ENCODE data around the gene DENND2A. TPM values are rescaled to one million over a fixed set of nuclear protein-coding genes. Genes with fewer than 3 reads are reported as not detected.

Gene DENND2A
- total and polyA plus RNA-seq, 2 of the 4 experiments (the other 2 are of a cell fraction) = 7.5 to 10.3 TPM

DNA sequence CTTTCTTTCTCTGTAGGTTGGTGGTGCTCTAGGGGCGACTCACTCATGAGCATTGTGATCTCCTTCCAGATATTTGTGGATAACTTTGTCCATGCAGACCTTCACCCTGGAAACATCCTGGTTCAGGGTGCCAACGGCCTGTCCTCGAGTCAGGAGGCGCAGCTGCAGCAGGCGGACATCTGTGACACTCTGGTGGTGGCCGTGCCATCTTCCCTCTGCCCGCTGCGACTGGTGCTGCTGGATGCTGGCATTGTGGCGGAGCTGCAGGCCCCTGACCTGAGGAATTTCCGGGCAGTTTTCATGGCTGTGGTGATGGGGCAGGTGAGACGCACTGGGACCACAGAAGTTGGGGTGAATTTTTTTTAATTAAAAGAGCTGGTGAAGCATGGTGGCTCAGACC is 46.3 kb upstream of the DENND2A start:
- peaks cover 10% of the 10 kb centered on the region for H3K36me3 ChIP-seq (ENCODE audit: control insufficient read depth, insufficient read depth, low read length)
- no peak overlapping the region for H3K4me3 ChIP-seq (ENCODE audit: insufficient read depth, low read depth, low read length)
- H2BK20ac ChIP-seq (ENCODE audit: low read depth, low read length) = no peak overlapping the region
- POLR2A ChIA-PET (ENCODE audit: unreplicated experiment) = no interaction called here
- no peak overlapping the region for H4K8ac ChIP-seq (ENCODE audit: low read depth in 2 of 2, low read length in 2 of 2)
- H3K14ac ChIP-seq (replicated peaks; ENCODE audit: low read depth, low read length) = no peak overlapping the region
- no peaks in the 10 kb centered on the region for H3K79me1 ChIP-seq (ENCODE audit: low read depth in 1 of 2, low read length in 2 of 2)
- H3K27me3 ChIP-seq (ENCODE audit: control insufficient read depth, insufficient read depth, low read length) = no peaks in the 10 kb centered on the region
- CTCF ChIA-PET = no interaction called here
- no peaks in the 10 kb centered on the region for H4K20me1 ChIP-seq (ENCODE audit: insufficient read depth, low read length)
- intact Hi-C loops (cut with micrococcal nuclease) = no loop called here
- H3K18ac ChIP-seq (ENCODE audit: low read depth, low read length) = no peak overlapping the region
- H4K5ac ChIP-seq (ENCODE audit: low read depth, low read length) = no peak overlapping the region
- ATAC-seq (ENCODE audit: low read depth) (no peak), DNase-seq (no peak)
- 97% methylated on average over 6 of the region's 11 CpGs; no CpG with 5 or more reads in 1 of the 2 experiments for WGBS, 2 experiments (ENCODE audit: extremely low coverage in 2 of 2, insufficient read length in 1 of 2)
- no peak overlapping the region for H3K27ac ChIP-seq (ENCODE audit: insufficient read depth, low read length)
- no peaks in the 10 kb centered on the region for H3K9me1 ChIP-seq (ENCODE audit: insufficient read depth, low read length)
- H2BK5ac ChIP-seq (ENCODE audit: low read depth, low read length, poor library complexity, severe bottlenecking) = no peak overlapping the region
- H3K4me2 ChIP-seq (ENCODE audit: low read depth, low read length) = no peak overlapping the region
- H3K4ac ChIP-seq (ENCODE audit: low read depth, low read length) = no peak overlapping the region
- no peak overlapping the region for H4K91ac ChIP-seq (ENCODE audit: insufficient read depth, low read depth, low read length)
- in situ Hi-C loops (cut with MboI; ENCODE audit: low sequenced_read_pairs) = loop anchor here (10.0 kb wide), 1 partner anchor 848 kb away; no protein-coding TSS in a partner anchor
- dilution Hi-C loops (cut with HindIII; ENCODE audit: low sequenced_read_pairs, unreplicated experiment) = no loop called here
- H2AK9ac ChIP-seq (replicated peaks; ENCODE audit: low read depth, low read length, poor library complexity) = no peak overlapping the region
- no peak overlapping the region for H2AK5ac ChIP-seq (ENCODE audit: low read depth, low read length)
- H3K56ac ChIP-seq (ENCODE audit: extremely low read depth, insufficient read depth, low read length) = no peak overlapping the region
- no peaks in the 10 kb centered on the region for H3K9me3 ChIP-seq (ENCODE audit: control insufficient read depth, insufficient read depth, low read length)
- no peak overlapping the region for H3K23ac ChIP-seq (ENCODE audit: low read depth, low read length)
- no TSS peak for BruUV-seq (replicated peaks)
- H2BK15ac ChIP-seq (ENCODE audit: low read depth, low read length) = no peak overlapping the region
- no peak overlapping the region for H3K9ac ChIP-seq (ENCODE audit: low read depth, low read length)
- TF ChIP-seq NFE2L2 (IDR thresholded peaks at IDR 0.05; ENCODE audit: low read depth, low read length) (no peak), CEBPB (IDR thresholded peaks at IDR 0.05; ENCODE audit: low read depth, low read length) (no peak), CHD1 (IDR thresholded peaks at IDR 0.05; ENCODE audit: low read depth, low read length) (no peak)
- no peak overlapping the region for H2BK120ac ChIP-seq (ENCODE audit: low read depth, low read length)
- no peak overlapping the region for H2AFZ ChIP-seq (replicated peaks; ENCODE audit: low read length, poor library complexity)
- H3K4me1 ChIP-seq (ENCODE audit: control insufficient read depth, insufficient read depth, low read length) = no peaks in the 10 kb centered on the region

All from IMR-90 (cell line).